Trophoblast cell (in vitro differentiated cells and primary cell): Measurements from ENCODE around the gene ZBED4.
A peak's percentile ranks its signal among the peaks of the same experiment; 100 is the strongest.

ENCODE experiments used
- DNase-seq, 2 donors: peaks; one replicate each; pipeline ENCODE4 v3.0.0-alpha.2; 2016
- H2AFZ ChIP-seq: 2 replicates; pipeline ENCODE4 v1.6.1; 2013; ENCODE audit warnings: low read length, moderate library complexity, mild to moderate bottlenecking; ENCODE audit not compliant: insufficient read depth, poor library complexity
- H2AK5ac ChIP-seq: 2 replicates; pipeline ENCODE4 v1.6.1; 2013; ENCODE audit warnings: mild to moderate bottlenecking, low read length
- H2BK120ac ChIP-seq: 2 replicates; pipeline ENCODE4 v1.6.1; 2013; ENCODE audit warnings: low read length, mild to moderate bottlenecking, moderate library complexity; ENCODE audit not compliant: insufficient read depth, poor library complexity
- H2BK12ac ChIP-seq: 2 replicates; pipeline ENCODE4 v1.6.1; 2013; ENCODE audit warnings: mild to moderate bottlenecking, low read length, moderate library complexity
- H2BK5ac ChIP-seq: 2 replicates; pipeline ENCODE4 v1.6.1; 2013; ENCODE audit warnings: low read length, low read depth, moderate library complexity, mild to moderate bottlenecking; ENCODE audit not compliant: poor library complexity
- H3K14ac ChIP-seq: 2 replicates; pipeline ENCODE4 v1.6.1; 2013; ENCODE audit warnings: mild to moderate bottlenecking, low read length
- H3K18ac ChIP-seq: 2 replicates; pipeline ENCODE4 v1.6.1; 2013; ENCODE audit warnings: mild to moderate bottlenecking, low read length
- H3K23ac ChIP-seq: 2 replicates; pipeline ENCODE4 v1.6.1; 2013; ENCODE audit warnings: low read length
- H3K27ac ChIP-seq: 2 replicates; pipeline ENCODE4 v1.5.1; 2013; ENCODE audit warnings: low read depth, mild to moderate bottlenecking, inconsistent platforms, low read length, moderate library complexity
- H3K27me3 ChIP-seq: 2 replicates; pipeline ENCODE4 v1.6.1; 2013; ENCODE audit warnings: inconsistent platforms, mild to moderate bottlenecking, low read length, moderate library complexity; ENCODE audit not compliant: insufficient read depth
- H3K36me3 ChIP-seq, 2 experiments: 1 replicate in 1 of 2; 2 replicates in 1 of 2; pipeline ENCODE4 v1.6.1; 2013; ENCODE audit warnings: low read length in 2 of 2, mild to moderate bottlenecking in 2 of 2, moderate library complexity in 1 of 2; ENCODE audit not compliant: insufficient read depth in 2 of 2, control insufficient read depth in 1 of 2
- H3K4ac ChIP-seq: 2 replicates; pipeline ENCODE4 v1.6.1; 2013; ENCODE audit warnings: low read depth, mild to moderate bottlenecking, low read length, moderate library complexity
- H3K4me1 ChIP-seq, 2 experiments: 1 replicate in 1 of 2; 2 replicates in 1 of 2; pipeline ENCODE4 v1.6.1; 2013; ENCODE audit warnings: low read length in 2 of 2, mild to moderate bottlenecking in 2 of 2, moderate library complexity in 1 of 2; ENCODE audit not compliant: insufficient read depth in 2 of 2, control insufficient read depth in 1 of 2
- H3K4me2 ChIP-seq: 2 replicates; pipeline ENCODE4 v1.6.1; 2013; ENCODE audit warnings: inconsistent platforms, mild to moderate bottlenecking, low read length, moderate library complexity
- H3K4me3 ChIP-seq: 2 replicates; pipeline ENCODE4 v1.5.1; 2013; ENCODE audit warnings: mild to moderate bottlenecking, low read depth, low read length, inconsistent platforms
- H3K79me1 ChIP-seq: one replicate; pipeline ENCODE4 v1.6.1; 2013; ENCODE audit warnings: low read length
- H3K79me2 ChIP-seq: 2 replicates; pipeline ENCODE4 v1.6.1; 2013; ENCODE audit warnings: low read length, mild to moderate bottlenecking; ENCODE audit not compliant: control insufficient read depth, insufficient read depth, poor library complexity
- H3K9ac ChIP-seq: 2 replicates; pipeline ENCODE4 v1.6.1; 2013; ENCODE audit warnings: mild to moderate bottlenecking, low read length
- H3K9me3 ChIP-seq: 2 replicates; pipeline ENCODE4 v1.6.1; 2013; ENCODE audit warnings: low read depth, mild to moderate bottlenecking, control low read depth, inconsistent platforms, low read length; ENCODE audit not compliant: insufficient read depth
- H4K12ac ChIP-seq: 2 replicates; pipeline ENCODE4 v1.6.1; 2013; ENCODE audit warnings: low read depth, mild to moderate bottlenecking, low read length, moderate library complexity
- H4K8ac ChIP-seq: 2 replicates; pipeline ENCODE4 v1.6.1; 2013; ENCODE audit warnings: low read depth, mild to moderate bottlenecking, low read length, moderate library complexity
- H4K91ac ChIP-seq: one replicate; pipeline ENCODE4 v1.6.1; 2013; ENCODE audit warnings: low read depth, mild to moderate bottlenecking, low read length, moderate library complexity
- WGBS: extraction: QIAGEN DNeasy Blood & Tissue Kit; methylation state at CpG from one replicate; pipeline ENCODE4 v1.1.7; 2013; ENCODE audit warnings: missing lambda C conversion rate; ENCODE audit not compliant: insufficient read length, insufficient coverage; ENCODE audit errors: extremely low coverage; 5-methylcytosine and 5-hydroxymethylcytosine counted together

Gene ZBED4

GRCh38 chr22:49810363-49811019 lies 43.2 kb upstream of the ZBED4 start:
- Histone ChIP-seq H2AK5ac (no peak overlapping the region), H2BK12ac (no peak overlapping the region), H3K36me3 (peaks cover 22 to 26% of the 10 kb centered on the region in 2 experiments), H3K4me1 (peaks cover 0 to 3% of the 10 kb centered on the region in 2 experiments), H3K4me2 (no peak overlapping the region), H3K4ac (no peak overlapping the region), H2BK5ac (no peak overlapping the region), H2BK120ac (no peak overlapping the region), H3K79me2 (peaks cover 28% of the 10 kb centered on the region), H4K8ac (no peak overlapping the region), H3K27me3 (no peaks in the 10 kb centered on the region), H3K4me3 (no peak overlapping the region), H3K9ac (no peak overlapping the region), H3K23ac (no peak overlapping the region), H3K27ac (no peak overlapping the region), H3K79me1 (no peaks in the 10 kb centered on the region), H2AFZ (no peak overlapping the region), H3K18ac (no peak overlapping the region), H3K9me3 (peaks cover 2% of the 10 kb centered on the region), H3K14ac (no peak overlapping the region), H4K12ac (no peak overlapping the region), H4K91ac (no peak overlapping the region)
- no CpG with 5 or more reads among the region's 5 CpGs for WGBS
- no peak for DNase-seq

DNA sequence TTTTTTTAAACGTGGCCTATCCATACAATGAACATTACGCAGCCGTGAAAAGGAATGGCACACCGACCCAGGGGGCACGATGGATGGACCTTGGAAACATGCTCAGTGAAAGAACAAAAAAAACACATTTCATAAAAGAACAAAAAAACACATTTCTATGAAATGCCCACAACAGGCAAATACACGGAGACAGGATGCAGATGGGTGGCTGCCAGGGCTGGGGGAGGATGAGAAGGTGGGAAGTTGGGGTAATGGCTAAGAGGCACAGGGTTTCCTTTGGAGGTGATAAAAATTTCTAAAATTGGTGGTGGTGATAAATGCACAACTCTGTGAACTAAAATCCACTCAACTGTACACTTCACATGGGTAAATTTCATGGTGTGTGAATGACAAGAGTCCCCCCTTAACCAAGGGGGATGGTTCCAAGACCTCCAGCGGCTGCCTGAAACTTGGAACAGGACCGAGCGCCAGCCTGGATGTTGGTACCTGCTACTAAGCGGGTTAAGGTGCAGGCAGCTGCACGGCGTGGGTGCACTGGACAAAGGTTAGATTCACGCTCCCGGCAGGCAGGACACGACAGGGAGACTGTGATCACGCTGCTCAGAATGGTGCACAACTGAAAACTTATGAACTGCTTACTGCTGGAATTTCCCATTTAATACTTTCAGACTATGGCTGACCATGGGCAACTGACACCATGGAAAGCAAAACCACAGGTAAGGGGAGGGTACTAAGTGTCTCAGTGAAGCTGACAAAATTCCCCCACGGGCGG lies 42.4 kb upstream of the ZBED4 start:
- no peak overlapping the region for H3K27ac ChIP-seq
- H2AK5ac ChIP-seq: no peak overlapping the region
- no peak overlapping the region for H4K8ac ChIP-seq
- no peak overlapping the region for H2BK120ac ChIP-seq
- H2BK12ac ChIP-seq: no peak overlapping the region
- peaks cover 29 to 32% of the 10 kb centered on the region in 2 experiments for H3K36me3 ChIP-seq
- H3K4me1 ChIP-seq: peaks cover 3 to 7% of the 10 kb centered on the region in 2 experiments
- no peak for DNase-seq
- H3K18ac ChIP-seq: no peak overlapping the region
- no peak overlapping the region for H3K14ac ChIP-seq
- H3K27me3 ChIP-seq: no peaks in the 10 kb centered on the region
- H3K79me2 ChIP-seq: peaks cover 32% of the 10 kb centered on the region
- H3K79me1 ChIP-seq: no peaks in the 10 kb centered on the region
- no peak overlapping the region for H2AFZ ChIP-seq
- H3K4me3 ChIP-seq: no peak overlapping the region
- peak overlapping the region; percentile 56 for H3K4ac ChIP-seq
- no peak overlapping the region for H3K4me2 ChIP-seq
- no peak overlapping the region for H3K23ac ChIP-seq
- H2BK5ac ChIP-seq: no peak overlapping the region
- peaks cover 2% of the 10 kb centered on the region for H3K9me3 ChIP-seq
- no peak overlapping the region for H4K91ac ChIP-seq
- no peak overlapping the region for H4K12ac ChIP-seq
- WGBS: no CpG with 5 or more reads among the region's 18 CpGs
- H3K9ac ChIP-seq: no peak overlapping the region

GRCh38 chr22:49812838-49813237 lies 40.8 kb upstream of the ZBED4 start:
- no CpG with 5 or more reads among the region's 11 CpGs for WGBS
- peaks cover 33% of the 10 kb centered on the region for H3K79me2 ChIP-seq
- DNase-seq: peak in 1 of 2 donors; percentile 16
- no peak overlapping the region for H3K14ac ChIP-seq
- H3K9ac ChIP-seq: no peak overlapping the region
- H4K91ac ChIP-seq: no peak overlapping the region
- H4K8ac ChIP-seq: no peak overlapping the region
- H3K4ac ChIP-seq: peak overlapping the region; percentile 17
- H2AK5ac ChIP-seq: no peak overlapping the region
- no peak overlapping the region for H2BK12ac ChIP-seq
- no peak overlapping the region for H3K4me2 ChIP-seq
- no peak overlapping the region for H2AFZ ChIP-seq
- no peak overlapping the region for H3K23ac ChIP-seq
- no peak overlapping the region for H2BK5ac ChIP-seq
- no peaks in the 10 kb centered on the region for H3K79me1 ChIP-seq
- H3K36me3 ChIP-seq: peaks cover 41 to 43% of the 10 kb centered on the region in 2 experiments
- no peak overlapping the region for H3K18ac ChIP-seq
- peaks cover 3 to 7% of the 10 kb centered on the region in 2 experiments for H3K4me1 ChIP-seq
- H3K4me3 ChIP-seq: no peak overlapping the region
- H4K12ac ChIP-seq: no peak overlapping the region
- H3K27ac ChIP-seq: no peak overlapping the region
- H3K9me3 ChIP-seq: peaks cover 2% of the 10 kb centered on the region
- H2BK120ac ChIP-seq: no peak overlapping the region
- H3K27me3 ChIP-seq: no peaks in the 10 kb centered on the region

DNA sequence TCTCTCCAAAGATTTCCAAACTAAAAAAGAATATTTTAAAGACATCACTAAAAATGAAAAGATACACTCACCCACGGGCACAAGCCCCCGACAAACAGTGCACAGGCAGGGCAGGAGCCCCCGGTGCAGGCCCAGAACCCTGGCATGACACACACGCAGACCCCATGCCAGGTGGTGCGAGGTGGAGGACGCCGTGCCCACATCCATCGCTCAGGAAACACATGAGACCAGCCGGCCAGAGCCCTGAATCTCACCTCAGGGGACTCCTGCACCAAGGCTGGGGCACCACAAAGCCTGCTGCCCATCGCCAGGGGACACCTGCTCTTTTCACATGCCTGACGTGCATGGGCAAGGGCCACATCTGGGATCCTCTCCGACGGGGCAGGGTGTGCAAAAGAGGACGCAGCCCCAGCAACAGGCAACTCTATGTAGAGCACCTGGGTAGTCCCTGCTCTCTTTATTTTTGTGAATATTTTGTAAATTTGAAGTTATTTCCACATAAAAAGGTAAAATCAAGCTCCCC lies 39.4 kb upstream of the ZBED4 start:
- Histone ChIP-seq H3K14ac (no peak overlapping the region), H3K9ac (no peak overlapping the region), H2AK5ac (no peak overlapping the region), H3K18ac (peak overlapping the region; percentile 30), H3K4ac (peak overlapping the region; percentile 35), H4K12ac (no peak overlapping the region), H4K91ac (no peak overlapping the region), H2BK120ac (no peak overlapping the region), H4K8ac (no peak overlapping the region), H2BK5ac (no peak overlapping the region), H3K4me1 (peaks cover 3 to 7% of the 10 kb centered on the region in 2 experiments), H3K9me3 (peaks cover 2% of the 10 kb centered on the region), H2BK12ac (no peak overlapping the region), H3K79me1 (no peaks in the 10 kb centered on the region), H3K79me2 (peaks cover 29% of the 10 kb centered on the region), H3K27ac (no peak overlapping the region), H3K36me3 (peaks cover 48 to 52% of the 10 kb centered on the region in 2 experiments), H3K4me2 (no peak overlapping the region), H3K27me3 (no peaks in the 10 kb centered on the region), H2AFZ (no peak overlapping the region), H3K4me3 (no peak overlapping the region), H3K23ac (no peak overlapping the region)
- DNase-seq: no peak
- WGBS: no CpG with 5 or more reads among the region's 14 CpGs
